Measurements from ENCODE around the gene LRCOL1.

The LRCOL1 gene

DNA sequence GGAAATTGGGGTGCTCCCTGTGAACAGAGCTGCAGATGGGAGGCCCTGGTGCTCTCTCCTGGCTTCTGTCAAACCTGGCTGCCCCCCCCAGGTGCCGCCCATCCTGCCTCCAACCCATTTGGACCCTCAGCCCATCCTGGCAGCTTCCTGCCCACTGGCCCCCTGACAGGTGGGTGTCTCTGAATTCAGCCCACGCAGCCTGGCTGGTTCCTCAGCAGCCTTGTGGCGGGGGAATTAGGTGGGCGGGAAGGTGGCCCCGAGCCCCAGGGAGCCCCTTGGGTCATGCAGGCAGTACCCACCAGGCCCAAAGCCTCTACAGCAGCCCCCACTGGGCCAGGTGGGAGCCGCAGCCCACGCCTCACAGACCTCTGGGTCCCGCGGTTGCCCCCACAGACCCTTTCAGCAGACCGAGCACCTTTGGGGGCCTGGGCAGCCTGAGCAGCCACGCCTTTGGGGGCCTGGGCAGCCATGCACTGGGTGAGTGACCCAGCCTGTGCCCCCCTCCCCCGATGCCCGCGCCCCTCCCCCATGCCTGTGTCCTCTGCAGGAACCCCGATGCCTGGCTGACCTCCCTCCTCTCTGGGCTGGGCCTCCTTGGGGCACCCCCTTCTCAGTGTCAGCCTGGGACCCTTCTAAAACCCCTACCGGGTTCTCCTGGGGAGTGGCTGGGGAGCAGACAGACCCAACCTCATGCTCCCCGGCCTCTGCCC, 28.9 kb downstream of the LRCOL1 start:
- DNase-seq: no peak

DNA sequence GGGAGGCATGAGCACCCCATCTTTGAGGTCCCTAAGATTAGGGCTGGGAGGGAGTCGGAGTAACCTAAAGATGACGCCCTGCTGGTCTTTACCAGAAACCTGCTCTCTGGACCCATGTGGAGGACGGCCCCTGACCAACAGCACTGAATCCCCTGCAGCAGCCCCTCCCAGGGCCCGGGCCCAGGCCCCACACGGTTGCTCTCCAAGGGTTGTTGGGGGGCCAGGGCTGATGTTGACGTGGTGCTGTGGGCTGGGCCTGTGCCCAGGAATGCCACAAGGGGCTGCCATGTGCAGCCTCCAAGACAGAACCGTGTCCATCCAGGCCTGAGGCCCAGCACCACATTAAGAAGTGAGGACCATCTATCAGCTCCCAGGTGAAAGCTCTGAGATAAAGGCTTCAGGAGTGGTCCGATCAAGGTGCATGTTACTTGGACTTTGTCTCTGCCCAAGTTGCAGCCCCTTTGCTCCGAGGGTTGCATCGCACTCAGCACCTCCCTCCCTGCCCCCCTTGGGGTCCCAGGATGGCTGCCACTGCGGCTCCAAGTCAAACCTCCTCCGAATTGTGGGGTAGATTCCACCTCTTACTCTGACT, 29.6 kb downstream of the LRCOL1 start:
- no peak for DNase-seq

DNA sequence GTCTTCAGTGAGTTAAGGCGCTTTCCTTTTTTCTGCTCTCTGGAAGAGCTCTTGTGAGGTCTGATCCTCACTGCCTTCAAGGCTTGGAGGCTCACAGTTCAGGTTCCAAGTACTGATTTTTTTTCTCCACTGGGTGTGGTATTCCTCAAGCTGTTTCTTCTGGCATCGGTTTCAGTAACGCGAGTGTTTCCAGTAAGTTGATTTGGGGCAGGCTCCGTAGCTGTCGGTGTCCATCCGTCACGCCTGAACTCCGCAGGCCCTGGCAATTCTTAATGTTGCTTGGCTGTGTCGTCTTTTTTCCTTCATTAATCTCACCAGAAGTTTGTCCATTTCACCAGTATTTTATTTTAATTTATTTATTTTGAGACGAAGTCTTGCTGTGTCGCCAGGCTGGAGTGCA, 30.6 kb downstream of the LRCOL1 start:
- no peak for DNase-seq

DNA sequence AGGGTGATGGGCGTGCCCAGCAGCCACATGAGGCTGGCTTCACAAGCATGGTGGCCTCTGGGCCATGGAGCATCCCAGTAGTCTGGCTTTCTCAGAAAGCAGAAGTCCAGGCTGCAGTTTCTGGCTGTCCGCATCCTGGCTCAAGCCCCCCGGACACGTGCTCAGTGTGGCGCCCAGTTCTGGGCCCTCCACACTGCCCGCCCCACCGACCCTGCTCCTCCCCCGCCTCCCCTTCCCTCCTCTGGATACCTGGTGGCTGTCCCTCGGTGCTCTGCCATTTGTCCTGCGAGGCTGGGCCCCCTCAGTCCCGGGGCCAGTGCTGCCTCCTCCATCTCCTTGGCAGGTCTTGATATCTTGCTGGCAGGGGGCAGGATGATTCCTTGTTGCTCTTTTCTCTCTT, 31.6 kb downstream of the LRCOL1 start:
- no peak for DNase-seq

DNA sequence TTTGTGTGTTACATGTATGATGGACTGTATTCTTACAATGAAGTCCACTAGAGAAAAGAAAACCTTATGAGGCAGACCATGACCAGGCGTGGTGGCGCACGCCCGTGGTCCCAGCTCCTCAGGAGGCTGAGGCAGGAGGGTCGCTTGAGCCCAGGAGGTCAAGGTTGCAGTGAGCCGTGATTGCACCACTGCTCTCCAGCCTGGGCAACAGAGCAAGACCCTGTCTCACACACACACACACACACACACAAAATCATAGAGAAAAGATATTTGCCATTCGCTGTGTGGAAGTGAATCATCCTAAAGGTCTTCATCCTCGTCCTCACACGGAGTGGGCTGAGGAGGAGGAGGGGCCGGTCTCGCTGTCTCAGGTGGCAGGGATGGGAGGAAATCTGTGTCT, 32.3 kb downstream of the LRCOL1 start:
- DNase-seq: no peak

DNA sequence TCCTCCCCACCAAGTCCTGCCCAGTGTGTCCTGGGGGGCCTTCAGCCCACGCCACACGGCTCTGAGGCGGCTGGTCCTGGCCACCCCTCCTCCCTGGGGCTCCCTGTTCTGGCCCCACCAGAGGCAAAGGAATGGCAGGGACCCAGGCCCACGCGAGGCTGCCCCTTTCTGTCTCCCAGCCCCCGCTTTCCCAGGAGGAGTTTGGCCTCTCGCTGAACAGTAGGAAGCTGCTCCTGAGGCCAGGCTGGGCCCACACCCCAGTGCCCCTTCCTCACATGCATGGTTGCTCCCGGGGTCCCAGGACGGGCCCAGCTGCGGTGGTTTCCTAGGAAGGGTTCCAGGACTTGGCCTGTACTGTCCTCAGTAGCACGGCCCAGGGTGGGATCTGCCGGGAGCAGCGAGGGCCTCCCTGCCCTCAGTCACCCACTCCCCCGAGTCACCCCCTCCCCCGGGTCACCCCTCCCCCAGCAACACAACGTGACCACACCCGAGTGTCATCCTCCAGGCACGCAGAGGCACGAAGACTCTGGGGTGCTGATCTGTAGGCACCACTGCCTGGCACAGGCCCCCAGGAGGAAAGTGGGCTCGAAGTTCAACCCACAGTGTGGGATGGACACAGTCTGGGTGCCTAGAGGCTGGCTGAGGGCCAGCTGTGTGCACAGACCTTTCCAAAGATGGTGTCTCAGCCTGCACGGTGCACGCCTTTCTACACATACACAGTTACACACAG, 33.0 kb downstream of the LRCOL1 start:
- no peak for DNase-seq

DNA sequence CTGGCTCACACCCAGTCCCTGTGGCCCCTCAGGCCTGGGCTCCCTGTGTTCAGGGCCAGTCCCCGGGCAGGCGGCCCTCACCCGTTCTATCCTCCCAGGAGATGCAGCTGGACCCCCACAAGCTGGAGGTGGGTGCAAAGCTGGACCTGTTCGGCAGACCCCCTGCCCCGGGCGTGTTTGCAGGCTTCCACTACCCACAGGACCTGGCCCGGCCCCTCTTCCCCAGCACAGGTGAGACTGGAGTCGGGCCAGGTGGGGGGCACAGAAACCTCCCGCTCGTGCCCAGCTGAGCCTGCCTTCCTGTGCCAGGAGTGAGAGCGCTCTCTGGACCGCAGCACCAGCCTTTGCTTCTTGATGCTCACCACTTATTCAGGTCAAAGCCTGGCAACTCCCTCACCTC, 33.7 kb downstream of the LRCOL1 start:
- no peak for DNase-seq

DNA sequence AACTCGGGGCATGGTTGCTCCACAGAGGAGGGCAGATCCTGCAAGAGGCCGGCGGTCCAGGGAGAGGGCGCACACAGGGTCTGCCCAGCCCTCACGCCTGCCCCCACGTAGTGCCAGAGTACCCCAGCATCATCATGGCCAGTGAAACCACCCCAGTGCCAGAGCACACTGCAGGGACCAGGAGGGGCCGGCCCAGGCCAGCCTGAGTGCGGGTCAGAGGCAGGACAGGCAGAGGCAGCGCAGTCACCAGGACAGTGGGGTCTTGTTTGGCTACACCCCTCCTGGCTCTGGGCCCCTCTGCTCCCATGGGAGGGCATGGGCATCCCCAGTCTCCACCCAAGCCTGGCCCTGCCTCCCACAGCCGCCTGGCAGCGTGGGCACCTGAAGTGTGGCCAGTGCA, 34.7 kb downstream of the LRCOL1 start:
- no peak for DNase-seq

DNA sequence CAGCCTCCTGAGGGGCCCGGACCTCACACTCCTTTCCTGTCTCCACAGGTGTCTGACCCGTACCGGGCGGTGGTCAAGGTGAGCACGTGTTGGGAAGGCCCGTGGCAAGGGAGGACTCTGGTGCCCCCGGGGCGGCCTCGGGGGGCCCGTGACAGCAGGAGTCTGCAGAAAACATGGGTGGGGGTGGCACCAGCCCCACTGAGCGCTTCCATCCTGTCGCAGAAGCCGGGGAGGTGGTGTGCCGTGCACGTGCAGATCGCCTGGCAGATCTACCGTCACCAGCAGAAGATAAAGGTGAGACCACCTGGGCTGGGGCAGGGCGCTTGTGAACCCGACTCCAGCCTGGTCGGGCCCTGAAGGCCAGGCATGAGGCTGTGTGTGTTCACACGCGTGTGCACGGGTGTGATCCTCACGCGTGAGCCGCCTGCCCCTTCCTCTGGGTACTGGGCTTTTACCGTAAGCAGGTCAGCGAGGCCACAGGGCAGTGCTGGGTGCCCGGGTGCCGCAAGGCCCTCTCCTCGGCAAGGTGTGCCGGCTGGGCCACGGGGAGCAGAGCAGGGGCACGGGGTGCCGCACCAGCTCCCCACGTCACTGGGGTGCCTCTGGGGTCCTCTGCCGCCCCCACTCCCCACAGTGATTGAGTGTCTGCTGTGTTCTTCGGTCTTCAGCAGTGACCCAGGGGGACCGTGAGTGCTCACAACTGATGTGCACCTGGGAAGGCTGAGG, 35.9 kb downstream of the LRCOL1 start:
- DNase-seq: no peak

DNA sequence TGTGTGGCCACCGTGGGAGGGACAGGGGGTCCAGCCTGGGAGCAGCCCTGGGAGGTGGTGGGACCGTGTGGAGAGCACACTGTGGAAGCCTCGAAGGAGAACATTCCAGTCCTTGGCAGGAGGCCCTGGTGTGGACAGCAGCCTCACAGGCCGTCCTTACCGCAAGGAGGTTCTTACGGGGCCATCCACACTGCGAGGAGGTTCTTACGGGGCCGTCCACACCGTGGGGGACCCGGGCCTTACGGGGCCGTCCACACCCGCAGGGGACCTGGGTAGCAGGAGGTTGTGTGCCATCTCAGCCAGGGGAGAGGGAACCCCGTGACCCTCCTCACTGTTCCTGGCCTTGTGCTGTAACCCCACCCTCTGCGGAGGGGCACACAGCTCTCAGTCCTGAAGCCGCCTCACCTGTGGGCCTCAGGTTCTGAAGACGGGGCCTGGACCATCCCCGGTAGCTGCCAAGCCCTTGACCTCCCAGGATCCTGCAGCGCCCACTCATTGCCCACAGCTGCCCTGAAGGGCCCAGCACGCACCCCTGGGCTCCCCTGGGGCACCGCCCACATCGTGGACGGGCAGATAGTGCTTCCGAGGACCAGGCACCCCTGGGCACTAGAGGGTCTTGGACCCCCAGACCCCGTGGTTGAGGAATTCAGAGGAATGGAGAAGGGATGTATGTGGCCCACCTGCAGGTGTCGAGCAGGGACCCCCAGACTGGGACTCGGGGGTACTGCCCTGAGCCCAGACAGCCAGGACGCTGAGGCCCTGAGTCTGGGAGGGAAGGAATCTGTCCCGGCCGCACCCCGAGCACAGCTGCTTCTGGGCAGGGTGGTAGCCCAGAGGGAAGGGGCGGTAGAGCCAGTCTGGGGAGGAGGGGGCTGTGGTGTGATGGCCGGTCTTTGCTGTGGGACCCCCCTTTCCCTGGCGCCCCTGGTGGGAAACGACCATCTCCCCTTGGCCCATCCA, 37.3 kb downstream of the LRCOL1 start:
- DNase-seq: no peak

DNA sequence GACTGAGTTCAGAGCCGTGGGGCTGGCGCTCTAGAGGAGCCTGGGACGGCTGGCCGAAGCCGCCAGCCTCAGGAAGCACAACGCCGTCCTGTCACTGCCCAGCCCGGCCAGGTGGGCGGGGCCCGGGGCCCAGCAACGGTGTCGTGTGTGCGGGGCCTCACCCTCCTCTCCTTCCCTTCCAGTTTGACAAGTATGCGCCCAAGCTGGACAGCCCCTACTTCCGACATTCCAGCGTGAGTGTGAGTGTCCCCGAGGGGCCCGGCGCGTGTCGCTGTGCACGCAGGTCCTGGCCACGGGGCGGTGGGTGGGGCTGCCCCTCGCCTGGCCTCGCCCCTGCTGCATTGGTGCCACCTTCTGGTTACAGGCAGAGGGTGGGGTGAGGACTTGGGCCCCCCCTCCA, 38.3 kb downstream of the LRCOL1 start:
- DNase-seq: no peak

DNA sequence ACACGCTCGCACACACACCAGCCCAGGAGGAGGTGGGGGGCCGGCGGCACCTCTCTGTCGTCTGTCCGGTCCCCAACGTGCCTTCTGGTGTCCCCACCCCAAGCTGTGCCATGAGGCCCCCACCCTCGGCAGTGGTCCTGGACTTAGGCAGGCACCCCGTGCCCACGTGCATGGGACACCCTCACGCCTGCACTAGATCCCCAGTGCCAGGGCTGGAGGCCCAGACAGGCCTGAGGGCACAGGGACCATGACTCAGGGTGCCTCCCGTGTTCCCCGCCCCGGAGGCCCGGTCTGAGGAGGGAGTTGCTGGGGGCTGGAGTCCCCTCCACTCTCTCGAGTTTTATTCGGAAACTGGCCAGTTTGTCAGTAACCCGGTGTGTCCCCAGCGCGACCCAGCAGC, 38.8 kb downstream of the LRCOL1 start:
- no peak for DNase-seq

DNA sequence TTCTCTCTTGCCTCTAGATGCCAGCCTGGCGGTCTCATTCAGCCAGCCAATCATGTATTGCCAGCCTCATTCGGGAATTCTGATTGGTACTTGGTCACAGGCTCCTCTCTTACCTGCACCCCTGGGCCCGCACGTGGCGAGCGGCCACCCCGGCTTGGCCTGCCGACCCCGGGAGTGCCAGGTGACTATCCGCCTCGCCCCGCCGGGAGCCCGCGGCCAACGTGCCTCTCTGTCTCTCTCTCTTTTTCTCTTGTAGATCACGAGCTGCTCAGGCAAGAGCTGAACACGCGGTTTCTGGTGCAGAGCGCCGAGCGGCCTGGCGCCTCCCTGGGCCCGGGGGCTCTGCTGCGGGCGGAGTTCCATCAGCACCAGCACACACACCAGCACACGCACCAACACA, 39.3 kb downstream of the LRCOL1 start:
- no peak for DNase-seq

DNA sequence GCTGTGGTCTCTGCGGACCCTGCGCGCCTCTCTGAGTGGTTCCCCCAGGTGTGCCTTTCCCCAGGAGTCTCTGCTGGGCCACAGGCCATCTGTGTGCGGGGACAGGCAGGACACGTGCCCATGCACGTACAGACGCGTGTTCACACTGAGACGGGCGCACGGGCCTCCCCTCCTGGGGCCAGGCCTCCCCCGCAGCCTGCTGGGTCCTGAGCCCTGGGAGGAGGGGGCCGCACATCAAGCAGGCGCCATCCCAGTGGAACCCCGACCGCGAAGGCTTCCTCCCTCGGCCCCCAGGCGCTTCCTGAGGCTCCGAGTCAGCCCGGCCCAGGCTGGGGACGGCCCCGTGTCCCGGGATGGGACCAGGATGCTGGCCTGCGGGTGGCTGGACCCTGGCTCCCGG, 39.7 kb downstream of the LRCOL1 start:
- no peak for DNase-seq

DNA sequence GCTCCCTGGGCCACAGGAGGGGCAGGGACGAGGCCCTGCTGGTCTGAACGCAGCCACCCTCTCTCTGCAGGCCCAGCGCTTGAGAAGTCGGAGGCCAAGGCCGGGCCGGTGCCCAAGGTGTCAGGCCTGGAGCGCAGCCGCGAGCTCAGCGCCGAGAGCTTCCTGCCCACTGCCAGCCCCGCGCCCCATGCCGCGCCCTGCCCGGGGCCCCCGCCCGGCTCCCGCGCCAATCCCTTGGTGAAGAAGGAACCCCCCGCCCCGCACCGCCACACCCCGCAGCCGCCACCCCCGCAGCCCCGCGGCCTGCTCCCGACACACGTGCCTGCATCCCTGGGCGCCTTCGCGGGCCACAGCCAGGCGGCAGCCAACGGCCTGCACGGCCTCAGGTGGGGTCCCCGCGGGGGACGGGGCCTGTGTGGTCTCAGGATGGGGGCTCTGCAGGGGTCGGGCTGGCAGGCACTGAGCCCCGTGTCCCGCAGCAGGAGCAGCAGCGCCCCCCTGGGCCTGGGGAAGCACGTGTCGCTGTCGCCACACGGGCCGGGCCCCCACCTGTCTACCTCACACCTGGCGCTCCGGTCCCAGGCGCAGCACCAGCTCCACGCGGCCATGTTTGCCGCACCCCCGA, 40.4 kb downstream of the LRCOL1 start:
- no peak for DNase-seq

DNA sequence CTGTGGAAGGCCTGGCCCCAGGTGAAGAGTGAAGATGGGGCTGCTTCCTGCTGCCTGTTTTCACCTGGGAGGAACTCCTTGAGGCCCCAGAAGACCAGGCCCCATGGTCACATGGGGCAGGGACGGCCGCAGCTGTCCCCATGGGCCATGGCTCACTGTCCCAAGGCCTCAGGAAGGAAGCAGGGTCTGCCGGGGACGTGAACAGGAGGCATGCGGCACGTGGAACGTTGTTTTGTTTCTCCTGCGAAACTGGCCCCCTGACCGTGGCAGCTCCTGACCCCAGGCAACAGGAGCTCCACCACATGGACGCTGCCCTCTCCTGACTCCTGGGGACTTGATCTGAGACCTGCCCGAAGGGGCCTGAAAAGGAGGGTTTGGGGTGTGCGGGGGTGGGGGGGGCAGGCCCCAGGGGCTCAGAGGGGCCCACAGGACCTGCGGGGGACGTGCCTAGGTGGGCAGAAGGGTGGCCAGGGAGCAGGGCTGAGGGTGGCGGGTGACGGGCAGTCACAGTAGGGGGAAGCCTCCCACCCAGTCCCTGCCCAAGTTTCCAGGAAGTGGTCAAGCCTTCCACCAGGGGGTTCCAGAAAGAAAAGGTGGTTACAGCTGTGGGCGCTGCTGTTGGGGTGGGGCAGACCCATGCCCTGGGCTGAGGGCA, 41.4 kb downstream of the LRCOL1 start:
- DNase-seq: no peak

DNA sequence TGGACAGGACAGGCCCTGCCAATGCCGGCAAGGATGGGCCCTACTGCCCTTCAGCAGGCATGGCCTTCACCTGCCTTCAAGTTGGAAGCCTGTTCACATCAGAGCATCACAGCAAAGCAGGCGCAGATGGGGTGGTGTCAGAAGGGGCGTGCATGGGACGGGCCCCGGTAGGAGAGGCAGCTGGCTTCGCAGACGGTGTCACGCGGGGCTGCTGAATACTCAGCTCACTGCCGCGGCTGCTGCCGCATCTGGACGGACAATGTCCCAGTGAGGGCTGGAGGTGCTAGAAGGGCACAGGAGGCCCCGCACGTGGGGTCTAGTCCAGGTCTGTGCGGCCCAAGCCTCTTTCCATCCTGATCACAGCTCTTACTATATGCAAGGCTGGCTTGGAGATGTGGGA, 42.1 kb downstream of the LRCOL1 start:
- no peak for DNase-seq

DNA sequence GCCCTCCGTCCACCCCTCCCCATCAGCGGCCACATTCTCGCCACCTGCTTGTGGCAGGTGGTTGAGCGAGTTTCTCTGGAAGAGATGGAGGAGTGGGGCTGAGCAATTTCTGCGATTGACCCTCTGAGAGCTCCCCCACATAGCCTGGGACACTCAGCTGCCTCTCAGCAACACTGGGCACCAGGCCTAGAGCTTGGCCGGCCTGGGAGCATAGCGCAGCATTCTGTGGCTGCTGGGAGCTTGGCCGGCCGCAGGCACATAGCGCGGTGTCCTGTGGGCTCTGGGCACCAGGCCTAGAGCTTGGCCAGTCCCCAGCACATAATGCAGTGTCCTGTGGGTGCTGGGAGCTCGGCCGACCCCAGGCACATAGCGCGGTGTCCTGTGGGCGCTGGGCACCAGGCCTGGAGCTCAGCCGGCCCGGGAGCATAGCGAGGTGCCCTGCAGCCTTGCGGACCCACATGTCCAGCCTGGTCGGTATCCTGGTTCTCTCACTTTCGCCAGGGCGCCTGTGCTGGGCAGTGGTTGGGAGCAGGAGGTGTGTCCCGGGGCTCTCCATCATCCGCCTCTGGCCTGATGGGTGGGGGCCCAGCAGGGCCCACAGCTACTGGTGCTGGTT, 43.8 kb downstream of the LRCOL1 start:
- no peak for DNase-seq

DNA sequence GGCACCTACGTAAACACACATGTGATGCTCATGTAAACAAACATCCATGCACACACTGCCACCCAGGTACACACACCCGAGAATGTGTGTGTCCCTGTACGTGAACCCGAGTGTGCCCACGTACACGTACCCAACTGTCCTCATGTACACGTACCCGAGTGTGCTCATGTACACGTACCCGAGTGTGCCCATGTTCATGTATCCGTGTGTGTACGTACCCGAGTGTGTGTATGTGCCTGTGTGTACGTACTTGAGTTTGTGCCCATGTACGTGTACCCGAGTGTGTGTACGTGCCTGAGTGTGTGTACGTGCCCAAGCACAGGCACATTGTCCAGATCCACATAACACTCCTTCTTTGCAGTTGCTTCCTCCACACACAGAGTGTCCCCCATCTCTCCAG, 45.0 kb downstream of the LRCOL1 start:
- no peak for DNase-seq

DNA sequence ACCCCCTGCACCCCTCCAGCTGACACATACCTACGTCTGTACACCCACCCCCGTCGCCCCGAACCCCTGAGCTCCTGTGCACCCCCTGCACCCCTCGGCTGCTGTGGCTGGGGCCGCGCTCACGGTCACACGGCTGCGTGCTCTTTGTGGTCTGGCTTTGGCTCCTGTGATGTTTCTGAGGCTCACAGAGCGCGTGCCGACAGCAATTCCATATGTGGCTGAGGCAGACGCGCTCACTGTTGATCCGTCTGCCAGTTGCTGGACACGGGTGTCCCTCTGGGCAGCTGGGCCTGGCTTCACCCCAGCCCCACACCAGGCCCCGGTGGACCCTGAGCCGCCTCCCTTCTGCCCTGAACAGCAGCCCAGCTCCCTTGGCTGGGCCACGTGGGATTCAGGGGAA, 46.5 kb downstream of the LRCOL1 start:
- no peak for DNase-seq

DNA sequence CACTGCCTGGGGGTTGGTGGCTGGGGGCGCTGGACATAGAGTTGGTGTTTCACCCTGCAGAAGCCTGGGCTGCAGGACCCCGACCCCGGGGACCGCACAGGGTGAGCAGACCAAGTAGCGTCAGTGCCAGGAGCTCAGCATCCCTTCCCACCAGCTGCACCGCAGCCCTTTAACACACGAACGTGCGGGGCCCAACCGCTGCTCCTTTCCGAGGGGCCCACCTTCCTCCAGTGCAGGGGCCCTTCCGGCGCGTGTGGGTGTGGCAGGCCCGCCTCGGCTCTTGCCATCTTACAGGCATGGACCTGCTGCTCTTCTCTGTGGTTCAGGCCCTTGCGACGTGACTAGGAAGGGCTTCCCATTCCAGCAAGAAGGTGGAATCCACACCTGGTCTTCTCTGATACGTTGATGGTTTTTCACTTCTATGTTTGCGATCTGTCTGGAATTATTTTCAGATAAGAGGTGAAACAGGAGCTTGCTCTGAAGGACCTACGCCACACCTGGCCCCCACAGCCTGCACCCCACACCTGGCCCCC, 47.8 kb downstream of the LRCOL1 start:
- DNase-seq: no peak
